NCI-H187 treated with DMSO at 0.1 percent for 48 hours (cell line): ENCODE data around the gene RAB11FIP3.

Experiments used
- DNase-seq: peaks from one replicate; lab custom pipeline; 2025; lab: John Stamatoyannopoulos, UW

The RAB11FIP3 gene

DNA sequence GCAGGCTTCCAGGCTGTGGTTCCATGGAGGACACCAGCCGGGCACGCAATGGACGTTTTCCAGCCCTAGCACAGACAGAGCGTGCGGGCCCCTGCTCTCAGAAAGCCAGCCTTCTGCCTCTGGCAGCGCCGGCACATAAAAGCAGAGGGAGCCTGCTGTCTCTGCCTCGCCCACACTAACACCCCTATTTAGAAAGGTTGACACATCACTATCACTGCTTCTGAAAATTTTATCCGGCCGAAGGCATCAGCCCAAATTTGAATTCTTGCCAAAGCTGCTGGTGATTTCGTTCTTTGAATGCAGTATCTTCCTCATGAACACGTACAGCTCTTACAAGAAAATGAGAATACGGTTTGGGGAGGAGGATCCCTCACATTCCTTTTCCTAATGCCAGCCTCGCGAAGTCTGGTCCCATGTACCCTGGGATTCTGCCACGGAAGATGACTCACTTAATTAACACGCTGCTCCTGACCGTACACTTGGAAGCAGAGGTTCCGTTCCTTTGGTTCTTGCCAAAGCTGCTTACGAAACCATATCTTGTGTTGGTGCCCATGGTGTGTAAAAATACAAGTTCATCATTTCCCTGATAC is 1.3 kb upstream of the RAB11FIP3 start:
- no peak for DNase-seq

DNA sequence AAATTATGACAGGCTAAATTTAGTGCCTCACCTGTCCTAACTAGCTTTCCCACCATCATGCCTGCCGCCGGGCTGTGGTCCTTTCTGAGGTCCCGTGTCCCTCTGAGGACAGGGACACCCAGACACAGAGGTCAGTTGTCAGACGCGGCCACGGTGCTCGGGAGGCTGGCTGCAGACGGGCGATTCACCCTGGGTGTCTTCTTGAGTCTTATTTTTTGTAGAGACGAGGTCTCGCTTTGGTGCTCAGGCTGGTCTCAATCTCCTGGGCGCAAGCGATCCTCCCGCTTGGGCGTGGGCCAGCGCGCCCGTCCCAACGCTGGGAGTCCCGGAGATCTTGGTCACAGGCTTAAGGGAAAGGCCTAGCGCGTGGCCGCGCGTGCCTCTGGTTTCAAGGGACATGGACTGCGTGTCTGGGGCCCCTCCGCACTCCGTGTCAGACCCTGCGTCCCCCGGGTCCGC is 797 bp upstream of the RAB11FIP3 start:
- no peak for DNase-seq

GRCh38 chr16:425740-426114 is 278 bp downstream of the RAB11FIP3 start:
- no peak for DNase-seq

- no peak for DNase-seq
Measured at GRCh38 chr16:426115-426905, 861 bp downstream of the RAB11FIP3 start.

GRCh38 chr16:426906-427249 is 1.4 kb downstream of the RAB11FIP3 start:
- DNase-seq, result no peak

- DNase-seq, result no peak
Measured at GRCh38 chr16:427250-427649, 1.8 kb downstream of the RAB11FIP3 start.

- no peak for DNase-seq
Measured at GRCh38 chr16:430904-431303, 5.5 kb downstream of the RAB11FIP3 start.

DNA sequence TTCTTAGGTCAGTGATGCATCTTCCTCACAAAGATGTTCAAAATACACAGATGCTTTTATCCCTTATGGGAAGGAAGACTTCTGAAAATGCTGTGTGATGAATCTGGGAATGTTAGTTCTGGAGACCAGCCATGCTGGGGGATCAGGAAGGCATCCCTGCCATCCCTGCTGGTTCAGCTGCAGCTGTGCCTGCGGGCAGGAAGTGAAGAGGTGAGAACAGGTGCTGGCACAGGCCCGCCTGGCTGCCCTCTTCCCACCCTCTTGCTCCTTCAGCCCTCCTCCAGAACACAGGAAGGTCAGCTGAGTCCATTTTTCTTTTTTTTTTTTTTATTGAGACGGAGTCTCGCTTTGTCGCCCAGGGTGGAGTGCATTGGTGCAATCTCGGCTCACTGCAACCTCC is 15.2 kb downstream of the RAB11FIP3 start:
- no peak for DNase-seq

DNA sequence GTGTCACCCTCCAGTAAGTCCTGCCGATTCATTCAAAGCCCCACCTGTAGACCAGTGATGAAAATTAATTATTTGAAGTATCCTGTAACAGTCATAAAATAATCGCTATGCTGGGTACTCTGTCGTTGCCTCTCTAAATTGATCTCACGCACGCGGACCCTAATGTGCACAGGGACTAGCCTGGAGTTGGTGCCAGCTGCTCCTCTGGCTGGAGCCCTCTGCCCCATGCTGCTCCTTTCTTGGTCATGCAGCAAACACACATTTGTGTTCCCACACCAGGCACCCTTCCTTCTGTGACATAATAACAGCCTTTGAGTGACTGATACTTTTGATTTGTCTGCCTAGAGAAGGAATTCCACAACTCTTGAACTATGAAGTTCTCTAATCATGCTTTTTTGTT is 16.0 kb downstream of the RAB11FIP3 start:
- no peak for DNase-seq

DNA sequence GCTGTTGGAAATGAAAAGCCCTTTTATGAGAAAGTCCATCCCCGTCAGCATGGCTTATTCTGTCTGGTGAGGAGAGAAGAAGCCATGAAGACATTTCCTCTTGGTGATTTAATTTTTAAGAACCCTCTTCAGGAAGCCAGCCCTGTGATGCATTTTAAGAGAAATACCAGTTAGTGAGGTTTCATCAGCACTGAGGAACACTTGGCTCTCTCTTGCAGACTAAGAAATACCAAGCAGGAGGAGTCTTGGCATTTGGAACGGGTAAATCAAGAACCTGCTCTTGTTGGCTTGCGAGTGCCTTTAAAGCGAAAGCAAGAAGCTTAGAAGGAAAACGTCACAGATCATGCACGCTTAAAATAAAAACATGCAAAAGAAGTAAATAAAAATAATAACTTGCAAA is 17.5 kb downstream of the RAB11FIP3 start:
- no peak for DNase-seq

DNA sequence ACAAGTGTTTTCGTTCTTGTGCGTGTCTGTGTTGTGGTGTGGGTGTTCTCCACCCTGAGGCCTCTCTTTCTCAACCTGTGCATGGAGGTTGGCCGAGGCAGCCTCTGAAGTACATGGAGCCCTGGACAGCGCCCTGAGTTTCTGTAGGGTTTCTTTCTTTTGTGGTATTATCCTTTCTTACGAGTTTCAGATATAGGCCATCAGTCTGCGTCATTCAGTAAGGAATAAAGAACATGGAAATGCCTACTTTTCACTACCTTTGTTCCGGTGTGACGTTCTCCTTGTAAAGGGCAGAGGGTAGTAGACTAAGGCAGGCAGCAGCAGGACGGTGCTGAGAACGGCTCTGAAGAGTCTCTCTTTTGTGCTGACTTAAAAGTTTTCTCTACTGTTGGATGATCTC is 18.6 kb downstream of the RAB11FIP3 start:
- no peak for DNase-seq

DNA sequence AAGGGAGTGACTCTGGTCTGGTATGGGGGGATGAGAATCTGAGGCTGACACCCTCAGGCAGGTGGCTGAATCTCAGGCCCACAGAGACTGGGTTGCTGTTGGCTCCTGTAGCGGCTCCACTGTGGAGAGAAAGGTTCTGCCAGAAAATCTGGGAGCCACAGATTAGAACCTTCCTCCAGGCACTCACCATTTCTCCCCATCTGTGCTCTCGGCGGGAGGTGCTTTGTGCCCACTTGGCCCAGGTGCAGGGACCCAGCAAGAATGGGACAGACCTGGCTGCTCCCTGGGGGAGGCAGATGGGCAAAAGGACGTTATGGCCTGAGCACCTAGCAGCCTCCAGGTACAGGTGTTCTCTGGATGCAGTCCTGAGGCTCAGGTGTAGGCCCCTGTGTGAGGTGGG is 20.1 kb downstream of the RAB11FIP3 start:
- DNase-seq, result no peak

DNA sequence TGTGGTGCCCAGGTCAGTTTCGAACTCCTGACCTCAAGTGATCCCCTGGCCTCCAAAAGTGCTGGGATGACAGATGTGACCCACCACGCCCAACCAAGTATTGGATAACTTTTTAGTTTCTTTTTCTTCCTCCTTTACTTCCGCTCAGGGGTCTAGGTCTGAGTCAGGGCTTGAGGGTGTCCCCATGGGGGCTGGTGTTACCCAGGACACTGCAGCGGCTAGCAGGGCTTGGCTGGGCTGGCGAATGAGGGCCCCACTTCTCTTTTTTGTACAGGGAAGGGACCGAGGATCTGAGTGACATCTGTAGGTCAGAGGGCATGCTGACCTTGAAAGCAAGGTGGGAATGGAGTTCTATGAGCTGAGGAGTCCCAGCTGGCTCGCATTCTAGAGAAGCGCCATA is 24.9 kb downstream of the RAB11FIP3 start:
- no peak for DNase-seq

- DNase-seq, result peak; percentile 93
Measured at GRCh38 chr16:450785-451512, 25.5 kb downstream of the RAB11FIP3 start.

- DNase-seq, result no peak
Measured at GRCh38 chr16:454397-454940, 29.0 kb downstream of the RAB11FIP3 start.

DNA sequence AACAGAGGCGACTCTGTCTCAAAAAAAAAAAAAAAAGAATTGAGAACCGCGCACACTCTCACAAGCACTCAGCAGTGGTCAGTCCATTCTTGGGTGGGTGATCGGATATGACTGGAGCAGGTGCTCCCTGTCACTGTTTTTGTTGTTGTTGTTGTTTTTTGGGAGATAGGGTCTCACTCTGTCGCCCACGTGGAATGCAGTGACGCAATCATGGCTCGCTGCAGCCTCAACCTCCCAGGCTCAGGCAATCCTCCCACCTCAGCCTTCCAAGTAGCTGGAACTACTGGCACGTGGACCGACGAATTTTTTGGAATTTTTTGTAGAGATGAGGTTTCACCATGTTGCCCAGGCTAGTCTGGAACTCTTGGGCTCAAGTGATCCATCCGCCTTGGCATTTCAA is 30.0 kb downstream of the RAB11FIP3 start:
- no peak for DNase-seq

- peak; percentile 14 for DNase-seq
Measured at GRCh38 chr16:456891-457483, 31.5 kb downstream of the RAB11FIP3 start.

- no peak for DNase-seq
Measured at GRCh38 chr16:457732-458400, 32.4 kb downstream of the RAB11FIP3 start.

DNA sequence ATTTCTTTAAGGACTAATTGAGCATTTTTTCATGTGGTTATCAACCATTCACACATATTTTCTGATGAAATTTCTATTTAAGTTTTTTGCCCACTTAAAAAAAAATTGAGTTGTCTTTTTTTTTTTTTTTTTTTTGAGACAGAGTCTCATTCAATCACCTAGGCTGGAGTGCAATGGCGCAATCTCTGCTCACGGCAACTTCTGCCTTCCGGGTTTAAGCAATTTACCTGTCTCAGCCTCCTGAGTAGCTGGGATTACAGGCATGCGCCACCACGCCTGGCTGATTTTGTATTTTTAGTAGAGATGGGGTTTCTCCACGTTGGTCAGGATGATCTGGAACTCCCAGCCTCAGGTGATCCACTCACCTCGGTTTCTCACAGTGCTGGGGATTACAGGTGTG is 34.3 kb downstream of the RAB11FIP3 start:
- DNase-seq, result no peak

DNA sequence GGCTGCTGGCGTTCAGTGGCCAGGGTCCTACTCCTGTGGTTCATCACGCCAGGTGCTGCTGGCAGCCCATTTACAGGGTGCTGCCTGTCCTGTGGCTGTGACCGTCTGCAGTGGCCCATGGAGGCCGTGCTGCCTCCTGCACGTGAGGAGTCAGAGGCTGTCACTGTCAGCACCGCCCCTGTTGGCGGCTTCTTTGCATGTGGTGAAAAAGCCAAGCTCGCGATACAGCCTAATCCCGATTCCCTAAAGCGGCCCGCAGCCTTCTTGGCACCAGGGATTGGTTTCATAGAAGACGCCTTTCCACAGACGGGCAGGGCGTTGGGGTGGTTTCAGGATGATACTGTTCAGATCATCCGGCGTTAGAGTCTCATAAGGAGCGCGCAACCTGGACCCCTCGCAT is 35.3 kb downstream of the RAB11FIP3 start:
- DNase-seq, result no peak

GRCh38 chr16:463071-463470 is 37.6 kb downstream of the RAB11FIP3 start:
- no peak for DNase-seq

- DNase-seq, result no peak
Measured at GRCh38 chr16:466651-467050, 41.2 kb downstream of the RAB11FIP3 start.
